CD4-positive, alpha-beta T cell treated with Interleukin-12 subunit alpha and Interleukin-12 subunit beta, for 1 hour (primary cell): ENCODE results near the gene UBAP2L.
"Not testable (repeated sequence)": the region's sequence is repeated elsewhere in the genome, so short reads cannot be mapped to it uniquely, and the experiment has no call there.

ENCODE experiments used
- DNase-seq: peaks from one replicate; pipeline ENCODE4 v3.0.0-alpha.2; 2020

Gene UBAP2L

DNA sequence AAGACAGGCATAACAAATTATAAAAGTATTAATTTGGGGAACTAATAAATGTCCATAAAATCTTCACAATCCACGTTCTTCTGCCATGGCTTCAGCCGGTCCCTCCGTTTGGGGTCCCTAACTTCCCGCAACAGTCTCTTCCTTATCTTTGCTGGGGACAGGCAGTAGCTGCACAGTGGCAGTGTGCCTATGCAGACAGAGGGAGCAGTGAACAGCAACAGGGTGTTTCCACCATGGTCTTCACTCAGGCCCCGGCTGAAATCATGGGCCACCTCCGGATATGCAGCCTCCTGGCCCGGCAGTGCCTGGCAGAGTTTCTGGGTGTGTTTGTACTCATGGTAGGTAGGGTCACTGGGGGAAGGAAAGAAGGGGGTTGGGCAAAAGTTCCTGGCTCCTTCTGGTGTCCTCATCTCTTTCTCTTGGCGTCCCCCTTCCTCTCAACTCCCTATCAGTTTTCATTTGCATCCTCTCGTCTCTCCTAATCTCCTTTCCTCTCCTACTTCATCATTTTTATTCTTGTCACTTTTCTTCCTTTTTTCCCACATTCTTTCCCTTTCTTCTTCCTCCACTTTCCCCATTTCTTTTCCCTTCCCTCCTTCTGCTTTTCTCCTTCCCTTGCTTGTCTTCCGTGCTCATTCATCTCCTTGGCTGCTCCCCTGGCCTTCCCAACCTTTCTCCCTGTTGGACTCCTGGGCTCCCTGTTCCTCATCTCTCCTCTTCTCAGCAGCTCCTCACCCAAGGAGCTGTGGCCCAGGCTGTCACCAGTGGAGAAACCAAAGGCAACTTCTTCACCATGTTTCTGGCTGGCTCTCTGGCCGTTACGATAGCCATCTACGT, 91.7 kb downstream of the UBAP2L start:
- DNase-seq: not testable (repeated sequence)

DNA sequence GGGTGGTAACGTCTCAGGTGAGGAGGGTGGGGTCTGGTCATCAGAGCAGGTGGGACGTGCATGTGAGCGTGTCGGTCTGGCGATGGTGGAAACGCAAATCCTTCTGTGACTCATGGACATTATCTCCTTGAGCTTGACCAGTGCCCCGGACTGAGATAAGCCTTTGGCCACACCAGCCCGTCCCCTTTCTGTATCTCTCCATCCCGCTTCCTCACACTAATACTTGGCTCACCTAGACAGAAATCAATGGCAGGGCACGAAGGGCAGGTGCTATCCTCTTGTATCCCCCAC, 92.3 kb downstream of the UBAP2L start:
- DNase-seq: no peak

GRCh38 chr1:154314226-154314625, 93.5 kb downstream of the UBAP2L start:
- DNase-seq: not testable (repeated sequence)

DNA sequence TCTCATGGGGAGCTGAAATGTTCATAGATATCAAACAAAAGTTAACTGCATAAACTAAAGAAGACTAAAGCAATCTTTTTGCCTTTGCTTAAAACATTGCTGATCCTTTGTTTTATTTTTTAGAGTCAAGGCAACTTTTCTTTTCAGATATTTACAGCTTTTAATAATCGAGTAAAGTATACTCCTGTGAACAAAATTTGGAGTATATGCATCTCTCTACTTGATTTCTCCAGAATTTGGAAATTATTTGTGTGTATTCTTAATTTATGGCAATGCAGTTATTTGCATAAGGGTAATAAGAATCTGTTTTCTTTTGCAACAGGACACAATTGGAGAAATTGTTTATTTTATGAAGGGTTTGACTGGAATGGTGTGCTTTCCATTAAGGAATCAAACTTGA, 95.9 kb downstream of the UBAP2L start:
- DNase-seq: no peak

DNA sequence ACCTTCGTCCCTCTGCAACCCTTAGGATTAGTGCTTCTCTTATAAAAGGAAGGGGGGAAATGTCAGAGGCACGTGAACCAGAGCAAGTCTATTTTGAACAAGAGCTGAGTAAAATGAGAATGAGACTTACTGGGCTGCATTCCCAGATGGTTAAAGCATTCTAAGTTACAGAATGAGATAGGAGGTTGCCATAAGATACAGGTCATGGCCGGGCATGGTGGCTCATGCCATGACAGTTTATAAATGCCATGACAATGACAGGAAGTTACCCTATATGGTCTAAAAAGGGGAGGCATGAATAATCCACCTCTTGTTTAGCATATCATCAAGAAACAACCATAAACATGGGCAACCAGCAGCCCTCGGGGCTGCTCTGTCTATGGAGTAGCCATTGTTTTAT, 97.6 kb downstream of the UBAP2L start:
- no peak for DNase-seq
